Stimulated activated CD4-positive, alpha-beta T cell treated with anti-CD3 and anti-CD28 coated beads, Interleukin-2, amount 100 ng/mL, for 48 hours (primary cell): ENCODE data around the gene TEX22.
"Not testable (repeated sequence)": the region's sequence is repeated elsewhere in the genome, so short reads cannot be mapped to it uniquely, and the experiment has no call there.

Source experiments
- DNase-seq, 2 donors: peaks; one replicate each; pipeline ENCODE4 v3.0.0-alpha.2; 2020

Gene TEX22, protein sequence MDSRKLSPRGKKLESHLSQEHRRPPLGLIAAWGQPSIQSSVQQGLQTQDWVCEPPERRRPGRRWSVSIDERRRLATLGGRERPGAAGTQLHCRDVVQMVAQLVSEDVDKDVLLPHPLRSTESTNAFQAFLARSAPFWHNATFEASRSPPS

DNA sequence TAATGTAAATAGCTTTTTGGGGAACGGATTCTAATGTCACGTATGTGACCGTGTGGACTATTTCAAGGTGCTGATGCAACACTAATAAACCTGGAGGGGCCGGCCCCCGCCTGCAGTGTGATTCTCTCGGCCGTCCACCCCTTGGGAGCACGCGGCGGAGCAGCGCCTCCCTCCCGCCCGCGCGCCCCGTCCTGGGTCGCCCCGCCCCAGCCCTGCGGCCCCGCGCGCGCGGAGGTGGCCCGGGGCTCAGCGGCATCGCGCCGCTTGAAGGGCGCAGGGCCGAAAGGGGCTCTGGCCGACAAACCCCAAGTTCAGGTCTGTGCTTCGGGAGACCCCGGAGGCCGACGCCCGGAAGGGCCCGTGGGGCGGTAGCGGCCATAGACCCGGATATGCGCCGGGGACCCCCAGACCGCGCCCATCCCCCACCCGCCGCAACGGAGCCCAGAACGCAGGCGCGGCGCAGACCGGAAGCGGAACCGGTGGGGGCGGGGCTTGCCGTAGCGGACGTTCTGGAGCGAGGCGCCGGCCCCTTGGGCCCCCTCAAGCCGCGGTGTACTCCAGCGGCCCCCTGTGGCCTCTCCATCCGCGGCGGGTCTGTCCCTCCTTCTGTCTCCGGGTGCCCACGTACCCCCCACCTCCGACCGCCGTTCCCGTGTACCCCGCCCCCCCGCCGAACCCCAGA lies at the start of gene TEX22:
Gene TEX22, plus strand, starts transcription at position 495 of the 682 bp plus-strand sequence. CDS start 803 bp downstream, outside the sequence.
- peak; percentile 94 to 96 for DNase-seq

DNA sequence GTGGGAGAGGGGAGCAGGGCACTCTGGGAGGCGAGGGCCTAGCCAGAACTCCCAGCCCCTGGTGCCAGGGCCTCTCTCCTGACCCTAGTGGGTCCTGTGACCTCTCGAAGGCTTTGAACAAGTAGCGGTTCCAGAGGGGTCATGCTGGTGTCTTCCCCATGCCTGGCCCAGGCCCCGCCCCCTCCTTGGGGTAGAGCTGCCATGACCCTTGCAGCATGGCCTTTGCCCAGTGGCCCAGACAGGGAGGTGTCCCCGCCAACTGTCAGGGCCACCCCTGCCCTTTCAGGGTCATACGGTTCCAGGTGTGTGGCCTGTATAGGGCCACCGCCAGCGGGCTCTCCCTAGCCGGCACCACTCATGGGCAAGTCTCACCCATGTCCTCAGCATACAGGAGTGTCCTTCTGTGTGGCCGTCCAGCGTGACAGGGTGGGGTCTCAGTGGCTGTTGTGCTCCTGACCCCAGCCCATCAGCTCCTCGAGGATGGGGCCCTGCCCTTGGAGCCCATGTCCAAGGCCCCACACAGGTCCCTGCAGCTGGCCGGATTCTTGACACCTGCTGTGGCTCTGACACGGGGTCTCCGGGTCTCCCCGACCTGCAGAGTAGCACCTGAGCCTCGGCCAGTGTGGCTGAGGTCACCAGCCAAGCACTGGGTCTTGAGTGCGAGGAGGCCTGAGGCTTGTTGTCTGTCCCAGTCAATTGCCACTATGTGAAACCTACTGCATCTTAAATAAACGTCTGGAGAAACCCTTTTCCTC lies 49.2 kb upstream of the TEX22 start:
- no peak for DNase-seq

DNA sequence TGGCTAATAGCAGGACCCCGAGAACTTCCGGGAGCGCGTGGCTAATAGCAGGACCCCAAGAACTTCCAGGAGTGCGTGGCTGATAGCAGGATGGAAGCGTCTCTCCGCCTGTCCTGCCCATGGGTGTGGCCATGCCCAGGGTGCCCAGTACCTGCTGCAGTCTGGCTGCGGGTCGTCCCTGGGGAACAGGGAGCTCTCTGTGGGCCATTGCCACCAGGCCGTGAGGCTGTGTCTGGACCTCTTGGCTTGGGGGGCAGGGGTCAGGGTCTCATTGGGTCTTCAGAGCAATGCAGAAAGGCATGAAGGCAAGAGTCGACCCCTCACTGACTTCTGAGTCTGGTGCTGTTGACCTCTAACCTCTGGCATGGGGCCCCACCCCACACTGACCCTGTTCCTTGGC lies 48.3 kb upstream of the TEX22 start:
- no peak for DNase-seq

DNA sequence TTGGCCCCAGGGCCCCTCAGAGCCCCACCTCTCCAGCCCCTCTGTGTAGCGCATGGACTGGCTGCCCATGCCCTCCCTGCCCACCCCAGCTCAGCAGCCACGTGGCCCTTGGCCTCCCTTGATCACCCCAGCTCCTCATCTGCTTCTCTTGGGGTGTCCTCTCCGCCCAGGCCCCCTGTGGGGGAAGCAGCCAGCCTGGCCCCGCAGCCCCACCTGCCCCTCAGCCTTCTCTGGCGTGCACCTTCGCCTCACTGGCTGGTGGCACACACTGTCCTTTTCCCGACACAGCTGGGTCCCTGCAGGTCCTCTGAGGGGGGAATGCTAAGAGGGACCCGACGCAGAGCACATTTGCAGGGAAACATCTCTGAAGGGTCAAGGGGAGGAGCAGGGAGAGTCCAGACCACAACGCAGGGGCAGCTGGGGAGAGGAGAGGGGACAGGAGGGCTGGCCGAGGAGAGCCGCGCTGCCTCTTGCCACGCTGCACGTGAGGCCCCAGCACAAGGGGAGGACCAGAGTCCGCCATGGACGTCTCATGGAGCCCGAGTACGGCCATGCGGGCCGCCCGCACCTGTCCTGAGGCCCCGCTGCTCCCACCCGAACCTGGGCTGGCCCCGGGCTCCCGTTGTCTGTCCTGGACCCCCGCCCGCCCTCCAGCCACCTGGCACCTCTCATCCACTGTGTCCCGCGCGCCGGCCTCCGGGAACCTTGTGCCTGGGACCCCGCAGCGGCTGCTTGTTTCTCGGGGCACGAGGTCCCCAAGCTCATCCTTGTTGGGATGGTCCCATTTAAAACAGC lies 47.7 kb upstream of the TEX22 start:
- DNase-seq: no peak

DNA sequence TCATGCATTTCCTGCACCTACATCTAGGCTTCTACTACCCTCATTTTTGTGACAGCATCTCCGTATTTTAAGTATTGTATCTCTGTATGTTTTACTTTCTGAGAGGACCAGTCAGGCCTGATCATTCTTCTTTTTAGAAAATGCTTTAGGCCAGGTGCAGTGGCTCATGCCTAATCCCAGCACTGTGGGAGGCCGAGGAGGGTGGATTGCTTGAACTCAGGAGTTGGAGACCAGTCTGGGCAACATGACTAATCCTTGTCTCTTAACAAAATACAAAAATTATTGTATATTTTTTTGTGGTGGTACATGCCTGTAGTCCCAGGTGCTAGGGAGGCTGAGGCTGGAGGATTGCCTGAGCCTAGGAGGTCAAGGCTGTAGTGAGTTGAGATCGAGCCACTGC lies 46.9 kb upstream of the TEX22 start:
- DNase-seq: no peak

DNA sequence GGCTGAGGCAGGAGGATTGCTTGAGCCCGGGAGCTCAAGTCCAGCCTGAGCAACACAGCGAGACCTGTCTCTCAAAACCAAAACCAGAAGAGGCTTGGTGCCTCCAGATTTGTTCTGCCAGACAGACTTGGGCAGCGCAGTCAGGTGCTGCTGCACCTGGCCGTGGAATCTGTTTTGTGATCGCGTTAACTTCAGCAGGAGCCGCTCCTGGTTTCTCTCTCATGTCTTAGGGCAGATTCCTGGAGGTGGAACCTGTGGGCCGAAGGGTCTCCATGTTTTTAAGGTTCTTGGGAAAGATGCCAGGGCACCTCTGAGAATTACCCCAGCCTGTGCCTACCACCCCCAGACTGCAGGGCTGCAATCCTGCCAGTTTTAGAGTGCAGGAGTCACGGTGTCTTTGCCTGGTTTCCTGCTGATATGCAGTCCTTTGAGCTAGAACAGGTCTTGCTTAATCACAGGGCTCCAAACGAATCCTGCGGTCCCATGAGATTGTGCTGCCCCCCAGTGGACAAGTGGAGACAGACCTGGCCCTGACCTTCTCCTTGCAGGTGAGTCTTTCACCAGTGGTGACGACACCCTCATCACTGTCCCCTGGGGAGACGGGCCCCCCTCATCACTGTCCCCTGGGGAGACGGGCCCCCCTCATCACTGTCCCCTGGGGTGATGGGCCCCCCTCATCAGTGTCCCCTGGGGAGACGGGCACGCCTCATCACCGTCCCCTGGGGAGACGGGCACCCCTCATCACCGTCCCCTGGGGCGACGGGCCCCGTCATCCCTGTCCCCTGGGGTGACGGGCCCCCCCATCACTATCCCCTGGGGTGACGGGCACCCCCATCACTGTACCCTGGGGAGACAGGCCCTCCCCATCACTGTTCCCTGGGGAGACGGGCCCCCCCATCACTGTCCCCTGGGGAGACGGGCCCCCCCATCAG lies 46.2 kb upstream of the TEX22 start:
- peak; percentile 85 to 88 for DNase-seq

DNA sequence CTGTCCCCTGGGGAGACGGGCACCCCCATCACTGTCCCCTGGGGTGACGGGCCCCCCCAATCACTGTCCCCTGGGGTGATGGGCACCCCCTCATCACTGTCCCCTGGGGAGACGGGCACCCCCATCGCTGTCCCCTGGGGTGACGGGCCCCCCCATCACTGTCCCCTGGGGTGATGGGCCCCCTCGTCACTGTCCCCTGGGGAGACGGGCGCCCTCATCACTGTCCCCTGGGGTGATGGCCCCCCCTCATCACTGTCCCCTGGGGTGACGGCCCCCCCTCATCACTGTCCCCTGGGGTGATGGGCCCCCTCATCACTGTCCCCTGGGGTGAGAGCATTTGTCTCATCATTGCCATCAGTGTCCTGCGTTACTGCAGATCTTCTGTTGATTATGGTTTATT lies 45.2 kb upstream of the TEX22 start:
- DNase-seq: no peak

DNA sequence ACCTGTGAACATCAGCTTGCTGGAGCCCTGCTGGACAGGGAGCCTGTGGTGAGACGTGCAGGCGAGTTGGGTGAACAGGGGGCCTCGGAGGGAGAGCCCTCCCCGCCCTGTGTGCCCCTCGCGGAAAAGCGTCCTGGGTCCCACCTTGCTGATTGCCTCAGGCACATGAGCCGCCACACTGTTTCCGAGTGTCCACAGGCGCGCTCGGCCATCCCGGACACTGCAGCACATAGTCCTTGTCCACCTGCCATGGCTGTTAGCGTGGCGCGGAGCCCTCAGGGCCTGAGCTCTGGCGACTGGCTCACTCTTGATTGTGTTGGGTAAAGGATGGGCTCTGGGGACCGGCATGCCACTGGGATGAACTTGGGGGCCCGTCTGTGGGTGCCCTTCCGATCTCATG lies 43.8 kb upstream of the TEX22 start:
- no peak for DNase-seq

DNA sequence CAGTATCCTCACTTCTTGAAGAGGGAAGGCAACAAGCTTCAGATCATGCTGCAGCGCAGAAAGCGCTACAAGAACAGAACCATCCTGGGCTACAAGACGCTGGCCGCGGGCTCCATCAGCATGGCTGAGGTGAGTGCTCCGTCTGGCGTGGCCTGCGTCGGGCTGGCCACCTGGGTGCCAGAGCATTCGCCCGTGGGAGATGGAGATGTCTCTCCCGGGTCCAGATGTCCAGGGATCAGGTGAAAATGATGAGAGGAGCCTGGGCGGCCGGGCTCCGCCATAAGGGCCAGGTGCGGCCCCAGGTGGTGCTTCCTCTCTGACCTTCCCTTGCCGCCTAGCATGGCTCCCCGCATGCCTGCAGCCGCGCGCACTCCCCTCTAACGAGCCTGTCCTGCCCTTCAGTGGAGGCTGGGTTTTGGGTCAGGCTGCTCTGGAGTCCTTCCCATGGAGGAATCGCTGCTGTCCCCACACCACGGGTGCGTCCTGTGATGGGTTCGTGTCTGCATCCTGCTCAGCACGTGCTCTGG lies 43.2 kb upstream of the TEX22 start:
- no peak for DNase-seq

DNA sequence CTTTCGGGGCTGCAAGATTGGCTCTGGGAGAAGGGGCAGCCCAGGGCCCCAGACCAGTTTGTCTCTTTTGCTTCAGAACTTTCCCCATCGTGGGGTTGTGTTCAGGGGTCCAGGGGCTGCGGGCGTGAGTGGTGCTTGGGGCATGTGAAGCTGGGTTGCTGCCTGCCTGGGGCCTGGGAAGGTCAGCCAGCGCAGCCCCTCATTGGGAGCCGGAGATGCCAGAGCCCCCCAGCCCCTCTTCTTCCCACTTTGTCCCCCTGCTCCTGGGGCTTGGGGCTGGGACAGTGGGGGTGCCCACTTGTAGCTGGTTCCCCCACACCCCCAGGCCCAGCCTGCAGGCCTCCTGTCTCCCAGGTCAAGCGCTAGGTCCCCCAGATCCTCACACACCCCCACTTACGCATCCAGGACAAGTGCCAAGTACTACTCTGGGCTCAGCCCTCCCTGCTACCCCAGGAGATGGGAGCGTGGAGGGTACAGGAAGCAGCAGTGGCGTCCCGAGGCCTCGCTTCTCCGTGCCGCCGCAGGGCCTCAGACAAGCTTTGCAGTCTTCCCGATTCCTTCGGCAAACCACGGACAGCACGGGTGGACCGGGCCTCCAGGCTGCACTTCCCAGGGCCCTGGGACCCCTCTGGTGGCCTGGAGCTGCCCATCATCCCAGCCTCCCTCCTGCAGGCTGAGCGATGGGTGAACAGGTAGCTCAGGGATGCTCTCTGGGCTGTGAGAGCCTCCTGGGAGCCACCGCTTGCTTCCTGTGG lies 42.3 kb upstream of the TEX22 start:
- DNase-seq: no peak

DNA sequence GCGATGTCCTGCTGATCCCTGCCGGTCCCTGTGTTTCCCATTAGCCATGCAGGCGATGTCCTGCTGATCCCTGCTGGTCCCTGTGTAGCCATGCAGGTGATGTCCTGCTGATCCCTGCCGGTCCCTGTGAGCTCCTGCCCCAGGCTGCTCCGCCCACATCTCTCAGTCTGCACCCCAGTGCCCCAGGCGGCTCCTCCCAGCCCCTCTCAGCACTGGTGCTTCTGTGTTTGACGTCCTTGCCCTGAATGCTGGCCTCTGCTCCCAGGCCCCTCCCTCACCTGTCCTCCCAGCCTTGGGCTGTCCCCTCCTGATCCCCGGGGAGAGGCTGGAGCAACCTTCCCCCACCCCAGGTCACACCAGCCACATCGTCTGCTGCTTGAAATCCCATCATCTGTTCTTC lies 41.4 kb upstream of the TEX22 start:
- no peak for DNase-seq

DNA sequence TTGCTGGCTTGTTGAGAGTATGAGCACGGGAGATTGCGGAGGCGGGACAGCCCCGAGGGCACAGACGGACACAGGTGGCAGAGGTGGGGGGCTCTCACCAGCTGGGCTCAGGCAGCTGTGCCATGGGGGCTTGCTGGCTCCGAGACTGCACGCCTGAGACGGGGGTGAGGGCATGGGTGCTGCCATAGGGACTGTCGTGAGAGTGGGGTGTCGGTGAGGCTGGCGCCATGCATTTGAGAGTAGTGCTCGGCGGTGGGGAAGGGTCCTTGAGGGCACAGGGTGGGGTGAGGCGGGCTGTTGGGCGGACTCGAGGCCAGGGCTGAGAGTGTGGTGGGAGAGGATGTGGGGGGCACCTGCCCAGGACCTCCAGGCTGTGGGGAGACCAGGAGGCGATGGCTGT lies 40.7 kb upstream of the TEX22 start:
- DNase-seq: no peak

DNA sequence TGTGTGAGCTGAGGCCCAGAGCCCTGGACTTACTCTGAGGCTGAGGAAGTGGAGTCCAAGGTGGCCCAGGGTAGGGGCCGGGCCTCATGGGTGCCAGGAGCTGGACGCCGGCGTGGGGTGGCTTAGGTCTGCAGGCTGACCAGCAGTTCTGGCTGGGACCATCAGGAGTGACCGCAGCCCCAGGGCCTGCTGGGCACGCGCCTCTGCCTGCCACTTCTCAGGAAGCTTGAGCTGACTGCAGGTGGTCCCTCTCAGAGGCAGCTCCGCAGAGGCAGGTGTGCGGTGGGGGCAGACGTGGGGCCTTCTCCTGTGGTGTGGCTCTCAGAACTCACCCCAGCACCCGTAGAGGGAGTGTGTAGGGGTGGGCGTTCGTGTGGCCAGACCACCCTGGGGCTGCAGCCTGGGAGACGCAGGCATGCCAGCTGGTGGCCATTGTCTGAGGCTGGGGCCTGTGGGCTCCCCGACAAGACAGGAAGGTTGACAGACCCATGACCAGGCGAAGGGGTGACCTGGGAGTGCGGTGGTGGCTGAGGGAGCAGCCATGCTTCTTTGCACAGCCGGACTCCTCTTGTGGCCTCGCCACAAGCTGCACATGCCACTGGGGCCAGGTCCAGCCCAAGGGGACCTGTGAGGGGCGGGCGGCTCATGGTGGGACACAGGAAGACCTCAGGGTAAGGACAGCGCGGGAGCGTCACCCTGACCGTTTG lies 40.0 kb upstream of the TEX22 start:
- DNase-seq: no peak

DNA sequence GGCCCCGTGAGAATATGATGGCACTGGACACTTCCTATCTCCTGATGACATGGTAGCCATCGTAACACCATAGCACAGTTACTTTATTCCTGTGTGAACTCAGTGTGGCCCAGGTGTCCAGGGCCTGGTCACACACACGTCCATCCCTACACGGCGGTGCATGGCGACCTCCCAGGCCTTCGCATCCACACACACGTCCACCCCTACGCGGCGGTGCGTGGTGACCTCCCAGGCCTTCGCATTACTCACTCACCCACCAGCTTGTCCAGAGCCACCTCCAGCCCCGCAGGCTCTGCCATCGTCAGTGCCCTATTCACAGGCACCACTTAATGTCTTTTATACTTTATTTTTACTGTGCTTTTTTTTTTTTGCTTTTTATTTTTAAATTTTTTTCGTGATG lies 39.4 kb upstream of the TEX22 start:
- DNase-seq: no peak

DNA sequence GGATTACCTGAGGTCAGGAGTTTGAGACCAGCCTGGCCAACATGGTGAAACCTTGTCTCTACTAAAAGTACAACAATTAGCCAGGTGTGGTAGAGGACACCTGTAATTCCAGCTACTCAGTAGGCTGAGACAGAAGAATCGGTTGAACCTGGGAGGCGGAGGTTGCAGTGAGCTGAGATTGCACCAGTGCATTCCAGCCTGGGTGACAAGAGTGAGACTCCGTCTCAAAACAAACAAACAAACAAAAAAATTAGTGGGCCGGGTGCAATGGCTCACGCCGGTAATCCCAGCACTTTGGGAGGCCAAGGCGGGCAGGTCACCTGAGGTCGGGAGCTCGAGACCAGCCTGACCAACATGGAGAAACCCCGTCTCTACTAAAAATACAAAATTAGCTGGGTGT lies 36.9 kb upstream of the TEX22 start:
- not testable (repeated sequence) for DNase-seq

DNA sequence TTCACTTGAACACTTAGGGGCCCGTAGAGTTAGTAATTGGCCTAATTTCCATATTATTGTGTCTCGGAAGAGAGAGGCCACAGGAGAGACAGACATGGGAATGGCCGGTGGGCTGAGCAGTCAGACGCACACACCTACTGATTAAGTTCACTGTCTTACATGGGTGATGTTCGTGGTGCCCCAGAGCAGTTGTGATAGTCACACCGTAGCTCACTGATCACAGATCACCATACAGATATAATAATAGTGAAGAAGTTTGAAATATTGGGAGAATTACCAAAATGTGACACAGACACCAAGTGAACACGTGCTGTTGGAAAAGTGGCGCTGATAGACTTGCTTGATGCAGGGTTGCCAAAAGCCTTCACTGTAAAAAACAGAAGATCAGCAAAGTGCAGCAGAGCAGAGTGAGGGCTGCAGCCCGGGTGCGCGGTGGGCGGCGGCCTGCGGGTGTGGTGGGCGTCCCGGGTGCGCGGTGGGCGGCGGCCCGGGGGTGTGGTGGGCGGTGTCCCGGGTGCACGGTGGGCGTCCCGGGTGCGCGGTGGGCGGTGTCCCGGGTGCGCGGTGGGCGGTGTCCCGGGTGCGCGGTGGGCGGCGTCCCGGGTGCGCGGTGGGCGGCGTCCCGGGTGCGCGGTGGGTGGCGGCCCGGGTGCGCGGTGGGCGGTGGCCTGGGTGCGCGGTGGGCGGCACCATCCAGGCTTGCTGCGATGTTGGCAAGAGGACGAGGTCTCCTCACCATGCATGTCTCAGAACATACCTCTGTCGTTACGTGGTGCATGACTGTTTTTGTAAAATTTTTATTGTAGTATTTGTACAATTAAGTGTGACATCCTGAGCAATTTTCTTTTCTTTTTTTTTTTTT lies 34.3 kb upstream of the TEX22 start:
- peak in 1 of 2 donors; percentile 11 for DNase-seq

DNA sequence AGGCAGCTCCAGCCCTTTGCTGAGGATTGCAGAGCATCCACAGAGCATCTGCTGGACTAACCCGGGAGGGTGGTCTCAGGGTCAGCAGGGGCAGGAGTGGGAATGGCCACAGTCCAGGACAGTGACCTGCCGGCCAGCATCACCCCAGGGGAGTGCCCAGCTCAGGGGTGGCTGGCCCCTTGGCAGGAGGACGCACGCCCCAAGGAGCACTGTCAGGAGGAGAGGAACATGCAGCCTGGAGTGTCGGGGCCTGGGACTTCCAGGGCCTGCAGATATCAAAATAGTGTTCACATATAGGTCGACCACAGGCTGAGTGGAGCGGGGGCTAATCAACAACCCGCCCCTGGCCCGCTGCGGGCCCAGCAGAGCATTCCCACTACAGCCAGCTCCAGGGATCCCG lies 33.2 kb upstream of the TEX22 start:
- no peak for DNase-seq

DNA sequence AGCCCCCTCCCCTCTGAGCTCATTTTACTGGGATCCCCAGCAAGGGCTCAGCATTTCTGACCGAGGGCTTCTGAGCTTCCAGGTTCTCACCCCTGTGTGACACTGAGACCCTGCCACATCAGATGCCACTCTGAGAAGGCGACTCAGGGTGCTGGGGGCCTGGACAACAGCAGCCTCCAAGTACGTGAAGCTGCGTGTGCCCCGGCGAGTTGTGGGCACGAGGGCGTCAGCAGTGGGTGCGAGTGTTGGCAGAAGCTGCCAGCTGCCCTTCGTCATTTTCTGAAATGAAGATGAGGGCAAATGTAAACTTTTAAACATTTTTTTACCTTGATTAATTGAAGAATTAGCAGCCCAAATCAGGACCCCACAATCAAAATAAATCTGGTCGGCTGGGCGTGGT lies 32.7 kb upstream of the TEX22 start:
- DNase-seq: no peak

DNA sequence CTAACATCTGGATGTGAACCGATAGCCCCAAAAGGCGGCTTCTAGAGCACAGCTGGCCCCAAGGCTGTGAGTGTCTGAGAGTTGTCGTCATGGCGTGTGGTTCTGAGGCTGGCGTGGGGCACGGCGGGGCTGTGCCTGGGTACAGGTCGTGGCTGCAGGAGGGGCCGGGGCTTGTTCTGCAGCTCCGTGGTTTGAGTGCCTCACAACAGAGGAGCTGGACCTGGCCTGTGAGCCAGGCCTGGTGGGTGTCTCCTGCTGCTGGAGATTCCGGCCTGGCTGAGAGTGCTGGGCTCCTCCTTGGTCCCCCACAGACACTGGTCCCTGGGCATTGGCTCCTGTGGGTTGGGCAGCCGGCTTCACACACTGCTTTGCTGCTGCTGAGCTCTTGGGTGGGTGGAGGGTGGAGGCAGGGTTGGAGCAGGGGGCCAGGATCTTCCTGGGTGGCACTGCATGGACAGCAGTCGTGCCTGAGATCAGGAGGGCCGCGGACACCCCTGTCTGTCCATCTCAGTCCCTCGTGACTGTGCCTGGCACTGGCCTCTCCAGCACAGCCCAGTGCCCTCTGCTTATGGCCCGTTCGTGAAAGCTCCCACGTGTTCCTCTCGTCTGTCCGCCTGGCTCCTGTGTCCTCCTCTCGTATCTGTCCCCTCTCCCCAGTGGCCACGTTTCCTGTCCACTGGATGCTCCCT lies 31.8 kb upstream of the TEX22 start:
- DNase-seq: no peak
